GM12878 (cell line): ENCODE measurements around the gene UGT1A8. TPM values are rescaled to one million over a fixed set of nuclear protein-coding genes. Genes with fewer than 3 reads are reported as not detected.
"Not testable (repeated sequence)": the region's sequence is repeated elsewhere in the genome, so short reads cannot be mapped to it uniquely, and the experiment has no call there.

Experiments used
- ATAC-seq: fragments of 200-7000 bp; cut with Tn5 transposase; 3 replicates; pipeline ENCODE4 v1.9.1; 2020; ENCODE audit warnings: mild to moderate bottlenecking, moderate library complexity
- BruUV-seq: library from RNA; stranded (reverse); fragments of 400-500 nt; replicated peaks from 2 replicates; lab custom pipeline; 2021; lab: Mats Ljungman, UMichigan
- CTCF ChIA-PET: fragments of 300-600 bp; sonication (Branson Sonifier 250); formaldehyde crosslinking; extraction: SDS; loops from one replicate; lab custom pipeline; 2021; ENCODE audit warnings: inconsistent platforms; lab: Yijun Ruan, JAX
- POLR2A ChIA-PET: fragments of 350-600 bp; formaldehyde crosslinking; extraction: SDS; loops from one replicate; lab custom pipeline; 2021; ENCODE audit warnings: inconsistent platforms; lab: Charles Lee
- RAD21 ChIA-PET: fragments of 300-600 bp; sonication (Branson Sonifier 250); formaldehyde crosslinking; loops from one replicate; lab custom pipeline; 2023; ENCODE audit warnings: antibody characterized with exemption; ENCODE audit not compliant: unreplicated experiment; lab: Charles Lee
- SMC1A ChIA-PET: fragments of 300-600 bp; sonication (Branson Sonifier 250); formaldehyde crosslinking; loops from one replicate; lab custom pipeline; 2023; ENCODE audit not compliant: unreplicated experiment, uncharacterized antibody; lab: Charles Lee
- DNase-seq: peaks from one replicate; pipeline ENCODE4 v3.0.0-alpha.2; 2011; ENCODE audit warnings: low read depth, low spot score
- FAIRE-seq: peaks from 3 replicates; lab custom pipeline; 2011; peaks lifted over from hg19 to GRCh38; lab: Jason Lieb, UNC
- H2AFZ ChIP-seq: 2 replicates; pipeline ENCODE4 v1.6.0; 2011; ENCODE audit warnings: low read depth, low read length, control low read depth; ENCODE audit not compliant: control insufficient read depth
- H3K27ac ChIP-seq: 2 replicates; pipeline ENCODE4 v1.5.1; 2011; ENCODE audit warnings: control low read depth; ENCODE audit not compliant: control insufficient read depth, insufficient read depth
- H3K27me3 ChIP-seq, 2 experiments: replicated peaks in 1 of 2; 2 replicates each; pipeline versions ENCODE4 v1.6.0 to v1.6.1; 2011; ENCODE audit warnings: low read length in 1 of 2; ENCODE audit not compliant: control insufficient read depth in 2 of 2, insufficient read depth in 2 of 2
- H3K36me3 ChIP-seq, 2 experiments: 2 replicates each; pipeline ENCODE4 v1.5.1; 2011; ENCODE audit warnings: low read length in 1 of 2; ENCODE audit not compliant: control insufficient read depth in 2 of 2, insufficient read depth in 2 of 2
- H3K4me1 ChIP-seq: 2 replicates; pipeline ENCODE4 v1.6.1; 2011; ENCODE audit warnings: mild to moderate bottlenecking, low read length, moderate library complexity, mixed read lengths; ENCODE audit not compliant: control insufficient read depth, insufficient read depth
- H3K4me2 ChIP-seq: 2 replicates; pipeline ENCODE4 v1.6.0; 2011; ENCODE audit warnings: control low read depth; ENCODE audit not compliant: control insufficient read depth, insufficient read depth
- H3K4me3 ChIP-seq: fragments of 200-600 bp; sonication (generic); 2 replicates; pipeline ENCODE4 v1.5.1; 2016
- H3K79me2 ChIP-seq: 2 replicates; pipeline ENCODE4 v1.6.0; 2011; ENCODE audit warnings: low read length; ENCODE audit not compliant: control insufficient read depth, insufficient read depth
- H3K9ac ChIP-seq: 2 replicates; pipeline ENCODE4 v1.8.0; 2011; ENCODE audit warnings: low read length, control low read depth, mixed read lengths; ENCODE audit not compliant: control insufficient read depth, insufficient read depth
- H3K9me3 ChIP-seq: replicated peaks from 3 replicates; pipeline ENCODE4 v1.5.1; 2011; ENCODE audit warnings: mild to moderate bottlenecking, low read length; ENCODE audit not compliant: control insufficient read depth, insufficient read depth
- H4K20me1 ChIP-seq: 2 replicates; pipeline ENCODE4 v1.6.0; 2011; ENCODE audit not compliant: control insufficient read depth, insufficient read depth
- RCOR1 ChIP-seq: conservative IDR thresholded peaks from 2 replicates; pipeline ENCODE4 v1.6.1; 2012; ENCODE audit warnings: low read depth, low read length, improper control_type of control experiment
- WGBS: methylation state at CpG from one replicate; pipeline ENCODE4 v1.1.6; 2016; ENCODE audit warnings: low lambda C conversion rate; ENCODE audit not compliant: insufficient replicate concordance, insufficient coverage; ENCODE audit errors: missing lambda C conversion rate; 5-methylcytosine and 5-hydroxymethylcytosine counted together
- in situ Hi-C: fragments of 300-500 bp; cut with MboI; formaldehyde crosslinking; loops from 9 replicates; pipeline ENCODE4 v1.14.3; 2018; ENCODE audit warnings: mixed read lengths
- intact Hi-C: fragments of 100-400 bp; cut with micrococcal nuclease; formaldehyde crosslinking; loops from one replicate; pipeline ENCODE4 v1.14.2; 2022; ENCODE audit not compliant: unreplicated experiment
- polyA plus RNA-seq, 11 experiments: library from polyadenylated mRNA; depleted of rRNA in 4 of 11; unstranded in 6 of 11; stranded (reverse) in 5 of 11; fragments of >200 nt; fragmentation: Nextera tagmentation in 4 of 11; fragmentation: Illumina TruSeq in 1 of 11; extraction: Ambion mirVana in 4 of 11; extraction: Trizol in 1 of 11; gene quantifications; 1 replicate in 1 of 11; 2 replicates in 10 of 11; pipeline versions ENCODE4 v1.2.1 to v1.2.3, GENCODE V29; 2011 to 2016; ENCODE audit warnings: inconsistent platforms in 2 of 11, missing spikeins in 2 of 11, low read depth in 1 of 11
- total RNA-seq, 4 experiments: library from RNA; depleted of rRNA in 3 of 4; stranded (reverse); fragments of >200 nt in 3 of 4; fragmentation: Illumina TruSeq in 1 of 4; extraction: Trizol in 1 of 4; gene quantifications; 2 replicates each; pipeline versions ENCODE4 v1.2.1 to v1.2.3, GENCODE V29; 2013 to 2021
- TF ChIP-seq, protein P1 (sequence below): fragments of 450-650 bp; IDR thresholded peaks from 2 replicates; pipeline ENCODE4 v1.6.1; 2017; ENCODE audit warnings: mild to moderate bottlenecking, moderate library complexity
- TF ChIP-seq, protein P2 (sequence below), 3 experiments: IDR thresholded peaks in 2 of 3; conservative IDR thresholded peaks in 1 of 3; 2 replicates each; pipeline ENCODE4 v1.5.1; 2011; ENCODE audit warnings: low read depth in 3 of 3, low read length in 3 of 3, mild to moderate bottlenecking in 3 of 3, control low read depth in 2 of 3, moderate library complexity in 2 of 3, inconsistent platforms in 1 of 3, mixed read lengths in 1 of 3; ENCODE audit not compliant: control insufficient read depth in 2 of 3, insufficient read depth in 1 of 3; ENCODE audit errors: extremely low read depth in 1 of 3

UGT1A8 gene
- total and polyA plus RNA-seq, 10 of the 15 experiments (the other 5 are each of a cell fraction or from before 2014, with no cell fraction given) = not detected

DNA sequence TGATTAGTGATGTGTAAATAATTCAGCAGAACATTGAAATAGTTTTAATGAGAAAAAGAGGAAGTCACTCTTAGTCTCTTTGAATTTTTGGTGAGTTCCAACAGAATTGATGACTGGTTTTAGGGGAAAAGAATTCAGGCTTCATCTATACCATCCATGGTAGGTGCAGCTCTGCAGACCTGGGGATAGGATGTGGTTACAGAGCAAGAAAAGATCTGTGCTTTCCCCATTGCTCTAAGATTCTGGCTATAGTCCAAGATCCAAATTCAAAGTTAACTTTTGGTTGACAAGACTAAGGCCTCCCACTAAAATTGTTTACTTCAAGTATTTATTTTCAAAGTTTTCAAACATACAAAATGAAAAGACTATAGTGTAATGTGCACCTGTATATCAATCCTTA lies 22.4 kb downstream of the UGT1A8 start (continued):
- TF ChIP-seq, protein P1, sequence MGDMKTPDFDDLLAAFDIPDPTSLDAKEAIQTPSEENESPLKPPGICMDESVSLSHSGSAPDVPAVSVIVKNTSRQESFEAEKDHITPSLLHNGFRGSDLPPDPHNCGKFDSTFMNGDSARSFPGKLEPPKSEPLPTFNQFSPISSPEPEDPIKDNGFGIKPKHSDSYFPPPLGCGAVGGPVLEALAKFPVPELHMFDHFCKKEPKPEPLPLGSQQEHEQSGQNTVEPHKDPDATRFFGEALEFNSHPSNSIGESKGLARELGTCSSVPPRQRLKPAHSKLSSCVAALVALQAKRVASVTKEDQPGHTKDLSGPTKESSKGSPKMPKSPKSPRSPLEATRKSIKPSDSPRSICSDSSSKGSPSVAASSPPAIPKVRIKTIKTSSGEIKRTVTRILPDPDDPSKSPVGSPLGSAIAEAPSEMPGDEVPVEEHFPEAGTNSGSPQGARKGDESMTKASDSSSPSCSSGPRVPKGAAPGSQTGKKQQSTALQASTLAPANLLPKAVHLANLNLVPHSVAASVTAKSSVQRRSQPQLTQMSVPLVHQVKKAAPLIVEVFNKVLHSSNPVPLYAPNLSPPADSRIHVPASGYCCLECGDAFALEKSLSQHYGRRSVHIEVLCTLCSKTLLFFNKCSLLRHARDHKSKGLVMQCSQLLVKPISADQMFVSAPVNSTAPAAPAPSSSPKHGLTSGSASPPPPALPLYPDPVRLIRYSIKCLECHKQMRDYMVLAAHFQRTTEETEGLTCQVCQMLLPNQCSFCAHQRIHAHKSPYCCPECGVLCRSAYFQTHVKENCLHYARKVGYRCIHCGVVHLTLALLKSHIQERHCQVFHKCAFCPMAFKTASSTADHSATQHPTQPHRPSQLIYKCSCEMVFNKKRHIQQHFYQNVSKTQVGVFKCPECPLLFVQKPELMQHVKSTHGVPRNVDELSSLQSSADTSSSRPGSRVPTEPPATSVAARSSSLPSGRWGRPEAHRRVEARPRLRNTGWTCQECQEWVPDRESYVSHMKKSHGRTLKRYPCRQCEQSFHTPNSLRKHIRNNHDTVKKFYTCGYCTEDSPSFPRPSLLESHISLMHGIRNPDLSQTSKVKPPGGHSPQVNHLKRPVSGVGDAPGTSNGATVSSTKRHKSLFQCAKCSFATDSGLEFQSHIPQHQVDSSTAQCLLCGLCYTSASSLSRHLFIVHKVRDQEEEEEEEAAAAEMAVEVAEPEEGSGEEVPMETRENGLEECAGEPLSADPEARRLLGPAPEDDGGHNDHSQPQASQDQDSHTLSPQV = no peak
- TF ChIP-seq, all 136 proteins: peak for 0

DNA sequence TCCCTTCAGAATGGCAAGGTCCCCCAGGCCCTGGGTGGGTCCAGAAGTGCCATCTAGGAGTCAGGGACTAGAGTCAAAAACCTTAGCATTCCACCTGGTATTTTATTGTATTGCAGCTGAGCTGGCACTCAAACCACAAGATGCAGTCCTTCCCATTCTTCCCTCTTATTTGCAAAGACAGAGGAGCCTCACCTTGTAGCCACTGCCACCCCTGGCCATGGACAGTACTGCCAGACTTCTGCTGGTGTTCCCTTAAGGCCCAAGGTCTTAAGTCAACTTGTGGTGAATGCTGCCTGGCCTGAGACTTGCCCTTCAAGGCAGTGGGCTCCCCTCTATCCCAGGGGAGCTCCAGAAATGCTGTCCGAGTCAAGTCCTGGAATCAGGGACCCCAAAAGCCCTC lies 25.7 kb downstream of the UGT1A8 start:
- in situ Hi-C loops = no loop called here
- no TSS peak for BruUV-seq
- DNase-seq (no peak), FAIRE-seq (no peak), ATAC-seq (no peak)
- ChIA-PET CTCF (no interaction called here), RAD21 (no interaction called here), SMC1A (no interaction called here), POLR2A (no interaction called here)
- Histone ChIP-seq H3K36me3 (no peaks in the 10 kb centered on the region), H3K4me3 (no peak overlapping the region), H3K27ac (no peak overlapping the region), H3K27me3 (no peaks in the 10 kb centered on the region), H4K20me1 (no peaks in the 10 kb centered on the region), H2AFZ (no peak overlapping the region), H3K9ac (no peak overlapping the region), H3K79me2 (no peaks in the 10 kb centered on the region), H3K4me1 (no peaks in the 10 kb centered on the region), H3K9me3 (no peaks in the 10 kb centered on the region; the same call in 2 of the 3 replicates), H3K4me2 (no peak overlapping the region)
- intact Hi-C loops = no loop called here
- no peak for TF ChIP-seq RCOR1
- TF ChIP-seq, protein P2, sequence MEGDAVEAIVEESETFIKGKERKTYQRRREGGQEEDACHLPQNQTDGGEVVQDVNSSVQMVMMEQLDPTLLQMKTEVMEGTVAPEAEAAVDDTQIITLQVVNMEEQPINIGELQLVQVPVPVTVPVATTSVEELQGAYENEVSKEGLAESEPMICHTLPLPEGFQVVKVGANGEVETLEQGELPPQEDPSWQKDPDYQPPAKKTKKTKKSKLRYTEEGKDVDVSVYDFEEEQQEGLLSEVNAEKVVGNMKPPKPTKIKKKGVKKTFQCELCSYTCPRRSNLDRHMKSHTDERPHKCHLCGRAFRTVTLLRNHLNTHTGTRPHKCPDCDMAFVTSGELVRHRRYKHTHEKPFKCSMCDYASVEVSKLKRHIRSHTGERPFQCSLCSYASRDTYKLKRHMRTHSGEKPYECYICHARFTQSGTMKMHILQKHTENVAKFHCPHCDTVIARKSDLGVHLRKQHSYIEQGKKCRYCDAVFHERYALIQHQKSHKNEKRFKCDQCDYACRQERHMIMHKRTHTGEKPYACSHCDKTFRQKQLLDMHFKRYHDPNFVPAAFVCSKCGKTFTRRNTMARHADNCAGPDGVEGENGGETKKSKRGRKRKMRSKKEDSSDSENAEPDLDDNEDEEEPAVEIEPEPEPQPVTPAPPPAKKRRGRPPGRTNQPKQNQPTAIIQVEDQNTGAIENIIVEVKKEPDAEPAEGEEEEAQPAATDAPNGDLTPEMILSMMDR (IDR thresholded peaks at IDR 0.05 in 2 of 3, conservative IDR thresholded peaks at IDR 0.05 in 1 of 3; ENCODE audit: control insufficient read depth in 2 of 3, extremely low read depth in 1 of 3, insufficient read depth in 1 of 3, low read depth in 3 of 3, low read length in 3 of 3) = 0 out of 6 replicates have a peak, but pooled peaks of 2 of the 3 experiments have one; percentile 4 to 17
- 0% methylated on average over 1 of the region's 1 CpG for WGBS

DNA sequence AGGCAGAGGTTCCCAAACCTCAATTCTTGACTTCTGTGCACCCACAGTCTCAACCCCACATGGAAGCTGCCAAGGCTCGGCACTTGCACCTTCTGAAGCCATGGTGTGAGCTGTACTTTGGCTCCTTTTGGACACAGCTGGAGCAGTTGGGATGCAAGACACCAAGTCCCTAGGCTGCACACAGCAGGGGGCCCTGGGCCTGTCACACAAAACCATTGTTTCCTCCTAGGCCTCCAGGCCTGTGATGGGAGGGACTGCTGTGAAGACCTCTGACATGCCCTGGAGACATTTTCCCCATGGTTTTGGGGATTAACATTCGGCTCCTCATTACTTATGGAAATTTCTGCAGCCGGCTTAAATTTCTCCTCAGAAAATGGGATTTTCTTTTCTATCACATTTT lies 28.6 kb downstream of the UGT1A8 start:
- POLR2A ChIA-PET, H3K4me3 ChIP-seq, H3K36me3 ChIP-seq, H3K79me2 ChIP-seq, RAD21 ChIA-PET, H3K27ac ChIP-seq, BruUV-seq, H4K20me1 ChIP-seq, DNase-seq, H3K9ac ChIP-seq, in situ Hi-C loops, H3K4me1 ChIP-seq, CTCF ChIA-PET, H3K27me3 ChIP-seq, H3K9me3 ChIP-seq, ATAC-seq, H2AFZ ChIP-seq, FAIRE-seq, H3K4me2 ChIP-seq, intact Hi-C loops, SMC1A ChIA-PET: not testable (repeated sequence)
- WGBS = 27% methylated on average over 3 of the region's 3 CpGs
